Mucosa of descending colon (tissue), 3 donors: ENCODE results near the gene HPGD. TPM values are rescaled to one million over a fixed set of nuclear protein-coding genes. Genes with fewer than 3 reads are reported as not detected.

ENCODE experiments used
- ATAC-seq: fragments of 200-7000 bp; cut with Tn5 transposase; one replicate; pipeline ENCODE4 v1.9.1; 2020; ENCODE audit warnings: mild to moderate bottlenecking, moderate library complexity
- DNase-seq, 3 donors: peaks; one replicate each; pipeline ENCODE4 v3.0.0-alpha.2; 2020
- H3K36me3 ChIP-seq: fragments of 200-600 bp; one replicate; pipeline ENCODE4 v1.8.0; 2021; ENCODE audit warnings: low read depth, mild to moderate bottlenecking
- H3K4me1 ChIP-seq: fragments of 200-600 bp; one replicate; pipeline ENCODE4 v1.8.0; 2021; ENCODE audit warnings: low read depth, mild to moderate bottlenecking
- H3K4me3 ChIP-seq: fragments of 200-600 bp; one replicate; pipeline ENCODE4 v1.8.0; 2021; ENCODE audit warnings: mild to moderate bottlenecking
- H3K9me3 ChIP-seq: fragments of 200-600 bp; one replicate; pipeline ENCODE4 v1.8.0; 2021; ENCODE audit warnings: mild to moderate bottlenecking
- intact Hi-C, 2 donors: fragments of 100-400 bp; cut with DNase I in 1 of 2; cut with micrococcal nuclease in 1 of 2; formaldehyde crosslinking; loops; one replicate each; pipeline versions ENCODE4 v1.11.0 to v1.11.1; 2022; cut with DNase I, micrococcal nuclease
- total RNA-seq, 3 donors: library from RNA; stranded (reverse); fragmentation: NEBNext Ultra II Directional in 2 of 3; extraction: Animal tissue kit (Norgen Biotek cat#: 25700) in 2 of 3; gene quantifications; one replicate each; pipeline versions ENCODE4 v1.2.1 to v1.2.4, GENCODE V29; 2021 to 2023
- TF ChIP-seq, protein P1 (sequence below): fragments of 200-600 bp; IDR thresholded peaks from one replicate; pipeline ENCODE4 v1.8.0; 2022; ENCODE audit warnings: antibody characterized with exemption, mild to moderate bottlenecking
- donor health status: DM: no; HTN: no; CAD: no; lungs with moderate emphysema.
- donor health status: DM: no; HTN: no; CAD: no.
- donor health status: DM: no; HTN: yes; CAD: no.

The HPGD gene
- total RNA-seq, 3 donors from 2014 or later: 177 to 256 (median 237) TPM

DNA sequence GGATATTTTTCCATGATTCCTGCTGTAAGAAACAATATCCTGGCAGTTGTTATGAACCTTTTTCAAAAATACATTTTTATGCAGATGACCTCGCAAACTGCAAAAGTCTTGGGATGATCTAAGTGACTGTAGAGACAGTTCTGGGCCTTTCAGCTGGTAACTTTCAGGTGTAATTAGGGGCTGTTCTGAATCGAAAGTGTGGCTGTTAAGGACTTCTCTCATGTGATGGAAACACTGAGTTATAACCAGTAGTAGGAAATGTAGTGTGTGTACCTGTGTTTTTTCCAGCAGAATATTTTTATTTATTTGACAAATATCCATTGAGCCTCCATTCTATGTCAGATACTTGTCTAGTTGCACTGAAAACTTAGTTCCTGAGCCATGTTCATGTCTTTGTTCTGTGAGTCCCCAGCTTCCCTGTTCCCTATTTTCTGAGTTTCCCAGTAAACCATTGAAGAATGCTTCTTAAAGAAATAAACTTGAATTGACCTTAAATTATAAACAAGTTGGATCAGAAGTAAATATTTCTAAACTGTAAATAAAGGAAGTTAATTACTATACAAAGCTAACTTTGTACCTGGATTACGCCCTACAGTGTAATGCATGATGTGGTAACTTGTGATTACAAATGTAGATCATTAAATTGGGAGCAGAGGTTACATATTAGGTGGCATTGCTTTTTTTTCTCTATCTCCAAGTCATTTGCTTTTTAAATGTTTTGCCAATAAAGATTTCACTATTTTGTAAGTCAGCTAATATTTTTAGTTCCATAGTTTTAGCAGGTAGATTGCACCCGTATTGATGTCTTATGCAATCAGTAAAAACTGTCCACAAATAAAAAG lies 33.7 kb upstream of the HPGD start:
- Histone ChIP-seq H3K4me3 (no peak overlapping the region), H3K36me3 (no peaks in the 10 kb centered on the region), H3K9me3 (no peaks in the 10 kb centered on the region), H3K4me1 (no peaks in the 10 kb centered on the region)
- TF ChIP-seq, protein P1, sequence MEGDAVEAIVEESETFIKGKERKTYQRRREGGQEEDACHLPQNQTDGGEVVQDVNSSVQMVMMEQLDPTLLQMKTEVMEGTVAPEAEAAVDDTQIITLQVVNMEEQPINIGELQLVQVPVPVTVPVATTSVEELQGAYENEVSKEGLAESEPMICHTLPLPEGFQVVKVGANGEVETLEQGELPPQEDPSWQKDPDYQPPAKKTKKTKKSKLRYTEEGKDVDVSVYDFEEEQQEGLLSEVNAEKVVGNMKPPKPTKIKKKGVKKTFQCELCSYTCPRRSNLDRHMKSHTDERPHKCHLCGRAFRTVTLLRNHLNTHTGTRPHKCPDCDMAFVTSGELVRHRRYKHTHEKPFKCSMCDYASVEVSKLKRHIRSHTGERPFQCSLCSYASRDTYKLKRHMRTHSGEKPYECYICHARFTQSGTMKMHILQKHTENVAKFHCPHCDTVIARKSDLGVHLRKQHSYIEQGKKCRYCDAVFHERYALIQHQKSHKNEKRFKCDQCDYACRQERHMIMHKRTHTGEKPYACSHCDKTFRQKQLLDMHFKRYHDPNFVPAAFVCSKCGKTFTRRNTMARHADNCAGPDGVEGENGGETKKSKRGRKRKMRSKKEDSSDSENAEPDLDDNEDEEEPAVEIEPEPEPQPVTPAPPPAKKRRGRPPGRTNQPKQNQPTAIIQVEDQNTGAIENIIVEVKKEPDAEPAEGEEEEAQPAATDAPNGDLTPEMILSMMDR: no peak
- intact Hi-C loops: no loop called here
- ATAC-seq (peak; percentile 84), DNase-seq (no peak)

- TF ChIP-seq, protein P1: no peak
- ATAC-seq: no peak
- intact Hi-C loops: no loop called here
- no peaks in the 10 kb centered on the region for H3K4me1 ChIP-seq
- H3K4me3 ChIP-seq: no peak overlapping the region
- no peak for DNase-seq
- no peaks in the 10 kb centered on the region for H3K36me3 ChIP-seq
- no peaks in the 10 kb centered on the region for H3K9me3 ChIP-seq
Measured at GRCh38 chr4:174554231-174554728, 32.0 kb upstream of the HPGD start.

GRCh38 chr4:174553828-174554227 lies 31.5 kb upstream of the HPGD start:
- DNase-seq (no peak), ATAC-seq (no peak)
- TF ChIP-seq, protein P1: no peak
- H3K4me1 ChIP-seq: no peaks in the 10 kb centered on the region
- H3K9me3 ChIP-seq: no peaks in the 10 kb centered on the region
- intact Hi-C loops: no loop called here
- no peak overlapping the region for H3K4me3 ChIP-seq
- no peaks in the 10 kb centered on the region for H3K36me3 ChIP-seq

GRCh38 chr4:174553031-174553430 lies 30.7 kb upstream of the HPGD start:
- DNase-seq: no peak

DNA sequence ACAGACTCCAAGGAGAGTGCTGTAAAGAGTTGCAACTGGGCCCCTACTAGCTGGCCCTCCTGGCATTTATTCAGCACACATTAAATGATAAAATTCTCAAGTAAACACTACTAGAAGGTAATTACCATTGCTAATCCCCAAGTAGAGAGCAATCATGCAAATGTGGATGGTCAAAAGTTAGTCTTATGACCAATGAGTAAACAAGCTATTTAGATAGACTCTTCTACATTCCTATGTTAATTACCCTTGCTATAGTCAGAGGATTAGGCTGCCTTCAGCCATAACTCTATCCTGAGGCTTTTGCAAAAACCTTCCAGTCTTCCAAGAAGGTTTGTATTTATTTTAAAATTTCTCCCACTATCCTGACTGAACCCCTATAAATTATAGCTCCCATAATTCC lies 28.3 kb upstream of the HPGD start:
- H3K4me3 ChIP-seq: no peak overlapping the region
- no peaks in the 10 kb centered on the region for H3K36me3 ChIP-seq
- intact Hi-C loops: no loop called here
- ATAC-seq (no peak), DNase-seq (no peak)
- H3K9me3 ChIP-seq: no peaks in the 10 kb centered on the region
- TF ChIP-seq, protein P1: no peak
- H3K4me1 ChIP-seq: no peaks in the 10 kb centered on the region

More at GRCh38 chr4:174553031-174553430, 30.7 kb upstream of the HPGD start:
- Histone ChIP-seq H3K4me1 (no peaks in the 10 kb centered on the region), H3K4me3 (no peak overlapping the region), H3K36me3 (no peaks in the 10 kb centered on the region), H3K9me3 (no peaks in the 10 kb centered on the region)
- TF ChIP-seq, protein P1: no peak
- intact Hi-C loops: no loop called here
- no peak for ATAC-seq
